K562 (cell line): ENCODE measurements around the gene FAM174C. TPM values are rescaled to one million over a fixed set of nuclear protein-coding genes. Genes with fewer than 3 reads are reported as not detected.
A peak's percentile ranks its signal among the peaks of the same experiment; 100 is the strongest.

Experiments
- CEBPB ChIP-seq: fragments of 450-650 bp; IDR thresholded peaks from 2 replicates; pipeline ENCODE4 v1.6.1; 2016; ENCODE audit warnings: missing genetic modification characterization, missing compliant biosample characterization
- CREB1 ChIP-seq, 2 experiments: sonication (generic) in 1 of 2; formaldehyde crosslinking in 1 of 2; IDR thresholded peaks; 2 replicates each; pipeline versions ENCODE4 v1.6.1 to v1.8.0; 2012 to 2022; ENCODE audit warnings: inconsistent platforms in 1 of 2, mild to moderate bottlenecking in 1 of 2, missing genetic modification reagents in 1 of 2, moderate library complexity in 1 of 2
- EWSR1 ChIP-seq: fragments of 450-650 bp; IDR thresholded peaks from 2 replicates; pipeline ENCODE4 v1.6.1; 2018; ENCODE audit warnings: borderline replicate concordance, mild to moderate bottlenecking, low read depth, moderate library complexity; ENCODE audit not compliant: partially characterized antibody
- KAT8 ChIP-seq: fragments of 450-650 bp; IDR thresholded peaks from 2 replicates; pipeline ENCODE4 v1.6.1; 2016; ENCODE audit warnings: low read depth, mild to moderate bottlenecking
- POLR2AphosphoS2 ChIP-seq: IDR thresholded peaks from 2 replicates; pipeline ENCODE4 v1.6.1; 2012; ENCODE audit warnings: low read length, improper control_type of control experiment
- TRIM28 ChIP-seq: fragments of 450-650 bp; IDR thresholded peaks from 2 replicates; pipeline ENCODE4 v1.6.1; 2017
- ZNF561 ChIP-seq: fragments of 450-650 bp; formaldehyde crosslinking; conservative IDR thresholded peaks from 2 replicates; pipeline ENCODE4 v1.4.0; 2020; ENCODE audit warnings: mild to moderate bottlenecking, moderate library complexity
- polyA plus RNA-seq, 8 experiments: library from polyadenylated mRNA; depleted of rRNA in 4 of 8; stranded (reverse) in 5 of 8; unstranded in 3 of 8; fragments of >200 nt; fragmentation: Nextera tagmentation in 2 of 8; fragmentation: Illumina TruSeq in 1 of 8; extraction: Ambion mirVana in 2 of 8; extraction: Trizol in 1 of 8; gene quantifications; 2 replicates each; pipeline versions ENCODE4 v1.2.1 to v1.2.3, GENCODE V29; 2011 to 2014; ENCODE audit warnings: inconsistent platforms in 1 of 8, missing spikeins in 1 of 8
- total RNA-seq, 7 experiments: library from RNA; depleted of rRNA in 6 of 7; stranded (reverse); fragments of >200 nt in 6 of 7; fragmentation: Illumina TruSeq in 2 of 7; extraction: Trizol in 2 of 7; gene quantifications; 2 replicates each; pipeline versions ENCODE4 v1.2.1 to v1.2.3, GENCODE V29; 2011 to 2021; ENCODE audit warnings: low replicate concordance in 1 of 7
- TF ChIP-seq, protein P1 (sequence below): sonication (generic); formaldehyde crosslinking; IDR thresholded peaks from 2 replicates; pipeline ENCODE4 v1.8.0; 2023; ENCODE audit warnings: missing genetic modification reagents, mild to moderate bottlenecking, borderline replicate concordance
- TF ChIP-seq, protein P2 (sequence below): fragments of 450-650 bp; IDR thresholded peaks from 2 replicates; pipeline ENCODE4 v1.6.1; 2017; ENCODE audit warnings: mild to moderate bottlenecking, moderate library complexity
- TF ChIP-seq, protein P3 (sequence below): fragments of 250-450 bp; sonication (Bioruptor Pico); IDR thresholded peaks from 2 replicates; pipeline ENCODE4 v1.4.0; 2020

The FAM174C gene
- total and polyA plus RNA-seq, 9 of the 15 experiments (the other 6 are each of a cell fraction or from before 2014, with no cell fraction given), result 0.66 to 89.6 (median 20.3) TPM

DNA sequence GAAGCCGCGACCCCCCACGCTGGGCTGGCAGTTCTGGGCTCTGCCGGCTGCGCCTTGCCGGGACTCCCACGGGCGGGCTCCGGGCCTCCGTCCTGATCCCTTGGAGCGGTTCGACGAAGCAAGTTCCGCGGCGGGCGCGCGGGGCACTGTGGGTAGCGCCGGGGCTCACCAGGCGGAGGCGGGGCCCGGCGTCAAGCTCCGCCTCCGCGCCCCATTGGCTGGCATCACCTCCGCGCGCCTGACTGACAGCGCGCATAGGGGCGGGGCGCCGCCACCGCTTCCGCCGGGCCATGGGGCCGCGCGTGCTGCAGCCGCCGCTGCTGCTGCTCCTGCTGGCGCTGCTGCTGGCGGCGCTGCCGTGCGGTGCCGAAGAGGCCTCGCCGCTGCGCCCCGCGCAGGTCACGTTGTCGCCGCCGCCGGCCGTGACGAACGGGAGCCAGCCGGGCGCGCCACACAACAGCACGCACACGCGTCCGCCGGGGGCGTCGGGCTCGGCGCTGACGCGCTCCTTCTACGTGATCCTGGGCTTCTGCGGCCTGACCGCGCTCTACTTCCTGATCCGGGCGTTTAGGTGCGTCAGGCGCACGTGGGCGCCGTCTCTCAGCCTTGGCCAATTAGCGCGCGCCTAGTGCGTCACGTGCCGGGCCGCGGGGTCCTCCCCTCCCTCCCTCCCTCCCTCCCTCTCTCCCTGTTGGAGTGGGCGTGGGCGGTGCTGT is at the start of gene FAM174C (continued):
- TF ChIP-seq, protein P1, sequence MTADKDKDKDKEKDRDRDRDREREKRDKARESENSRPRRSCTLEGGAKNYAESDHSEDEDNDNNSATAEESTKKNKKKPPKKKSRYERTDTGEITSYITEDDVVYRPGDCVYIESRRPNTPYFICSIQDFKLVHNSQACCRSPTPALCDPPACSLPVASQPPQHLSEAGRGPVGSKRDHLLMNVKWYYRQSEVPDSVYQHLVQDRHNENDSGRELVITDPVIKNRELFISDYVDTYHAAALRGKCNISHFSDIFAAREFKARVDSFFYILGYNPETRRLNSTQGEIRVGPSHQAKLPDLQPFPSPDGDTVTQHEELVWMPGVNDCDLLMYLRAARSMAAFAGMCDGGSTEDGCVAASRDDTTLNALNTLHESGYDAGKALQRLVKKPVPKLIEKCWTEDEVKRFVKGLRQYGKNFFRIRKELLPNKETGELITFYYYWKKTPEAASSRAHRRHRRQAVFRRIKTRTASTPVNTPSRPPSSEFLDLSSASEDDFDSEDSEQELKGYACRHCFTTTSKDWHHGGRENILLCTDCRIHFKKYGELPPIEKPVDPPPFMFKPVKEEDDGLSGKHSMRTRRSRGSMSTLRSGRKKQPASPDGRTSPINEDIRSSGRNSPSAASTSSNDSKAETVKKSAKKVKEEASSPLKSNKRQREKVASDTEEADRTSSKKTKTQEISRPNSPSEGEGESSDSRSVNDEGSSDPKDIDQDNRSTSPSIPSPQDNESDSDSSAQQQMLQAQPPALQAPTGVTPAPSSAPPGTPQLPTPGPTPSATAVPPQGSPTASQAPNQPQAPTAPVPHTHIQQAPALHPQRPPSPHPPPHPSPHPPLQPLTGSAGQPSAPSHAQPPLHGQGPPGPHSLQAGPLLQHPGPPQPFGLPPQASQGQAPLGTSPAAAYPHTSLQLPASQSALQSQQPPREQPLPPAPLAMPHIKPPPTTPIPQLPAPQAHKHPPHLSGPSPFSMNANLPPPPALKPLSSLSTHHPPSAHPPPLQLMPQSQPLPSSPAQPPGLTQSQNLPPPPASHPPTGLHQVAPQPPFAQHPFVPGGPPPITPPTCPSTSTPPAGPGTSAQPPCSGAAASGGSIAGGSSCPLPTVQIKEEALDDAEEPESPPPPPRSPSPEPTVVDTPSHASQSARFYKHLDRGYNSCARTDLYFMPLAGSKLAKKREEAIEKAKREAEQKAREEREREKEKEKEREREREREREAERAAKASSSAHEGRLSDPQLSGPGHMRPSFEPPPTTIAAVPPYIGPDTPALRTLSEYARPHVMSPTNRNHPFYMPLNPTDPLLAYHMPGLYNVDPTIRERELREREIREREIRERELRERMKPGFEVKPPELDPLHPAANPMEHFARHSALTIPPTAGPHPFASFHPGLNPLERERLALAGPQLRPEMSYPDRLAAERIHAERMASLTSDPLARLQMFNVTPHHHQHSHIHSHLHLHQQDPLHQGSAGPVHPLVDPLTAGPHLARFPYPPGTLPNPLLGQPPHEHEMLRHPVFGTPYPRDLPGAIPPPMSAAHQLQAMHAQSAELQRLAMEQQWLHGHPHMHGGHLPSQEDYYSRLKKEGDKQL (CRISPR knock-in tag), result no peak; the same call in 1 of the 2 replicates
- TF ChIP-seq CEBPB (no peak), CREB1 (IDR thresholded peaks at IDR 0.05) (peak; percentile 93), CREB1 (CRISPR knock-in tag; IDR thresholded peaks at IDR 0.05) (peak; percentile 95), ZNF561 (CRISPR knock-in tag) (no peak), KAT8 (no peak), POLR2AphosphoS2 (peak; percentile 97), TRIM28 (no peak), EWSR1 (no peak)
- TF ChIP-seq, protein P2, sequence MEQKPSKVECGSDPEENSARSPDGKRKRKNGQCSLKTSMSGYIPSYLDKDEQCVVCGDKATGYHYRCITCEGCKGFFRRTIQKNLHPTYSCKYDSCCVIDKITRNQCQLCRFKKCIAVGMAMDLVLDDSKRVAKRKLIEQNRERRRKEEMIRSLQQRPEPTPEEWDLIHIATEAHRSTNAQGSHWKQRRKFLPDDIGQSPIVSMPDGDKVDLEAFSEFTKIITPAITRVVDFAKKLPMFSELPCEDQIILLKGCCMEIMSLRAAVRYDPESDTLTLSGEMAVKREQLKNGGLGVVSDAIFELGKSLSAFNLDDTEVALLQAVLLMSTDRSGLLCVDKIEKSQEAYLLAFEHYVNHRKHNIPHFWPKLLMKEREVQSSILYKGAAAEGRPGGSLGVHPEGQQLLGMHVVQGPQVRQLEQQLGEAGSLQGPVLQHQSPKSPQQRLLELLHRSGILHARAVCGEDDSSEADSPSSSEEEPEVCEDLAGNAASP, result no peak
- TF ChIP-seq, protein P3, sequence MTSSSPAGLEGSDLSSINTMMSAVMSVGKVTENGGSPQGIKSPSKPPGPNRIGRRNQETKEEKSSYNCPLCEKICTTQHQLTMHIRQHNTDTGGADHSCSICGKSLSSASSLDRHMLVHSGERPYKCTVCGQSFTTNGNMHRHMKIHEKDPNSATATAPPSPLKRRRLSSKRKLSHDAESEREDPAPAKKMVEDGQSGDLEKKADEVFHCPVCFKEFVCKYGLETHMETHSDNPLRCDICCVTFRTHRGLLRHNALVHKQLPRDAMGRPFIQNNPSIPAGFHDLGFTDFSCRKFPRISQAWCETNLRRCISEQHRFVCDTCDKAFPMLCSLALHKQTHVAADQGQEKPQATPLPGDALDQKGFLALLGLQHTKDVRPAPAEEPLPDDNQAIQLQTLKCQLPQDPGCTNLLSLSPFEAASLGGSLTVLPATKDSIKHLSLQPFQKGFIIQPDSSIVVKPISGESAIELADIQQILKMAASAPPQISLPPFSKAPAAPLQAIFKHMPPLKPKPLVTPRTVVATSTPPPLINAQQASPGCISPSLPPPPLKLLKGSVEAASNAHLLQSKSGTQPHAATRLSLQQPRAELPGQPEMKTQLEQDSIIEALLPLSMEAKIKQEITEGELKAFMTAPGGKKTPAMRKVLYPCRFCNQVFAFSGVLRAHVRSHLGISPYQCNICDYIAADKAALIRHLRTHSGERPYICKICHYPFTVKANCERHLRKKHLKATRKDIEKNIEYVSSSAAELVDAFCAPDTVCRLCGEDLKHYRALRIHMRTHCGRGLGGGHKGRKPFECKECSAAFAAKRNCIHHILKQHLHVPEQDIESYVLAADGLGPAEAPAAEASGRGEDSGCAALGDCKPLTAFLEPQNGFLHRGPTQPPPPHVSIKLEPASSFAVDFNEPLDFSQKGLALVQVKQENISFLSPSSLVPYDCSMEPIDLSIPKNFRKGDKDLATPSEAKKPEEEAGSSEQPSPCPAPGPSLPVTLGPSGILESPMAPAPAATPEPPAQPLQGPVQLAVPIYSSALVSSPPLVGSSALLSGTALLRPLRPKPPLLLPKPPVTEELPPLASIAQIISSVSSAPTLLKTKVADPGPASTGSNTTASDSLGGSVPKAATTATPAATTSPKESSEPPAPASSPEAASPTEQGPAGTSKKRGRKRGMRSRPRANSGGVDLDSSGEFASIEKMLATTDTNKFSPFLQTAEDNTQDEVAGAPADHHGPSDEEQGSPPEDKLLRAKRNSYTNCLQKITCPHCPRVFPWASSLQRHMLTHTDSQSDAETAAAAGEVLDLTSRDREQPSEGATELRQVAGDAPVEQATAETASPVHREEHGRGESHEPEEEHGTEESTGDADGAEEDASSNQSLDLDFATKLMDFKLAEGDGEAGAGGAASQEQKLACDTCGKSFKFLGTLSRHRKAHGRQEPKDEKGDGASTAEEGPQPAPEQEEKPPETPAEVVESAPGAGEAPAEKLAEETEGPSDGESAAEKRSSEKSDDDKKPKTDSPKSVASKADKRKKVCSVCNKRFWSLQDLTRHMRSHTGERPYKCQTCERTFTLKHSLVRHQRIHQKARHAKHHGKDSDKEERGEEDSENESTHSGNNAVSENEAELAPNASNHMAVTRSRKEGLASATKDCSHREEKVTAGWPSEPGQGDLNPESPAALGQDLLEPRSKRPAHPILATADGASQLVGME, result no peak
